ENCODE measurements around the gene FAXDC2. TPM values are rescaled to one million over a fixed set of nuclear protein-coding genes. Genes with fewer than 3 reads are reported as not detected.

The FAXDC2 gene
- total RNA-seq, 2 experiments from 2014 or later, result not detected

GRCh38 chr5:154820383-154820782 lies 30.0 kb downstream of the FAXDC2 start:
- ChIA-PET CTCF (no interaction called here), POLR2A (no interaction called here)
- Mint-ChIP-seq H3K4me3 (no peak overlapping the region), H3K27ac (peak overlapping the region; percentile 21), H3K36me3 (ENCODE audit: low read depth) (peaks cover 51% of the 10 kb centered on the region), H3K9me3 (no peaks in the 10 kb centered on the region), H3K4me1 (peaks cover 28% of the 10 kb centered on the region), H3K27me3 (no peaks in the 10 kb centered on the region)
- no peak for DNase-seq

GRCh38 chr5:154819546-154819945 lies 30.9 kb downstream of the FAXDC2 start:
- no peaks in the 10 kb centered on the region for H3K27me3 Mint-ChIP-seq
- no peak overlapping the region for H3K4me3 Mint-ChIP-seq
- H3K9me3 Mint-ChIP-seq, result no peaks in the 10 kb centered on the region
- H3K27ac Mint-ChIP-seq, result peak overlapping the region; percentile 47
- DNase-seq, result no peak
- ChIA-PET POLR2A (interaction anchor here (1.6 kb wide), 1 partner anchor 10 kb away, joined by 4 read pairs; no protein-coding TSS in a partner anchor), CTCF (interaction anchor here (1.3 to 1.8 kb wide), 2 partner anchors 10 to 52 kb away, joined by 3 to 6 read pairs; no protein-coding TSS in a partner anchor)
- H3K36me3 Mint-ChIP-seq (ENCODE audit: low read depth), result peaks cover 59% of the 10 kb centered on the region
- peaks cover 28% of the 10 kb centered on the region for H3K4me1 Mint-ChIP-seq

- ChIA-PET POLR2A (interaction anchor here (1.6 kb wide), 1 partner anchor 11 kb away, joined by 4 read pairs; no protein-coding TSS in a partner anchor), CTCF (interaction anchor here (1.3 to 1.8 kb wide), 2 partner anchors 11 to 51 kb away, joined by 3 to 6 read pairs; no protein-coding TSS in a partner anchor)
- DNase-seq, result no peak
- Mint-ChIP-seq H3K27me3 (no peaks in the 10 kb centered on the region), H3K4me3 (no peak overlapping the region), H3K36me3 (ENCODE audit: low read depth) (peaks cover 65% of the 10 kb centered on the region), H3K4me1 (peaks cover 34% of the 10 kb centered on the region), H3K9me3 (no peaks in the 10 kb centered on the region), H3K27ac (peak overlapping the region; percentile 47)
Measured at GRCh38 chr5:154818471-154819116, 31.8 kb downstream of the FAXDC2 start.

- H3K36me3 Mint-ChIP-seq (ENCODE audit: low read depth), result peaks cover 63% of the 10 kb centered on the region
- H3K4me1 Mint-ChIP-seq, result peaks cover 42% of the 10 kb centered on the region
- no peaks in the 10 kb centered on the region for H3K27me3 Mint-ChIP-seq
- CTCF ChIA-PET, result interaction anchor here (1.0 kb wide), 1 partner anchor 12 kb away, joined by 3 read pairs; no protein-coding TSS in a partner anchor
- POLR2A ChIA-PET, result no interaction called here
- no peak overlapping the region for H3K27ac Mint-ChIP-seq
- no peak overlapping the region for H3K4me3 Mint-ChIP-seq
- DNase-seq, result no peak
- no peaks in the 10 kb centered on the region for H3K9me3 Mint-ChIP-seq
Measured at GRCh38 chr5:154817815-154818214, 32.6 kb downstream of the FAXDC2 start.

- DNase-seq, result no peak
- Mint-ChIP-seq H3K4me3 (no peak overlapping the region), H3K9me3 (no peaks in the 10 kb centered on the region), H3K36me3 (ENCODE audit: low read depth) (peaks cover 65% of the 10 kb centered on the region), H3K27me3 (no peaks in the 10 kb centered on the region), H3K27ac (no peak overlapping the region), H3K4me1 (peaks cover 48% of the 10 kb centered on the region)
- CTCF ChIA-PET, result interaction anchor here (1.0 kb wide), 1 partner anchor 13 kb away, joined by 3 read pairs; no protein-coding TSS in a partner anchor
- POLR2A ChIA-PET, result interaction anchor here (1.1 kb wide), 1 partner anchor 12 kb away, joined by 3 read pairs; no protein-coding TSS in a partner anchor
Measured at GRCh38 chr5:154816891-154817492, 33.4 kb downstream of the FAXDC2 start.

GRCh38 chr5:154815684-154816247 lies 34.6 kb downstream of the FAXDC2 start:
- H3K9me3 Mint-ChIP-seq, result no peaks in the 10 kb centered on the region
- ChIA-PET POLR2A (no interaction called here), CTCF (no interaction called here)
- no peak overlapping the region for H3K4me3 Mint-ChIP-seq
- H3K27me3 Mint-ChIP-seq, result no peaks in the 10 kb centered on the region
- no peak for DNase-seq
- peaks cover 70% of the 10 kb centered on the region for H3K36me3 Mint-ChIP-seq (ENCODE audit: low read depth)
- peak overlapping the region; percentile 24 for H3K27ac Mint-ChIP-seq
- H3K4me1 Mint-ChIP-seq, result peaks cover 45% of the 10 kb centered on the region

GRCh38 chr5:154815025-154815424 lies 35.4 kb downstream of the FAXDC2 start:
- ChIA-PET CTCF (no interaction called here), POLR2A (no interaction called here)
- Mint-ChIP-seq H3K36me3 (ENCODE audit: low read depth) (peaks cover 67% of the 10 kb centered on the region), H3K9me3 (no peaks in the 10 kb centered on the region), H3K4me3 (no peak overlapping the region), H3K27me3 (no peaks in the 10 kb centered on the region), H3K27ac (peak overlapping the region; percentile 22), H3K4me1 (peaks cover 40% of the 10 kb centered on the region)
- DNase-seq, result no peak

GRCh38 chr5:154813736-154814135 lies 36.7 kb downstream of the FAXDC2 start:
- Mint-ChIP-seq H3K4me1 (peaks cover 31% of the 10 kb centered on the region), H3K27me3 (no peaks in the 10 kb centered on the region), H3K9me3 (no peaks in the 10 kb centered on the region), H3K36me3 (ENCODE audit: low read depth) (peaks cover 65% of the 10 kb centered on the region), H3K4me3 (no peak overlapping the region), H3K27ac (peak overlapping the region; percentile 73)
- ChIA-PET CTCF (interaction anchor here (0.7 kb wide), 1 partner anchor 121 kb away, joined by 3 read pairs; no protein-coding TSS in a partner anchor), POLR2A (interaction anchor here (0.8 to 1.0 kb wide), 2 partner anchors 9 to 45 kb away, joined by 3 to 5 read pairs; partner anchors contain the start of gene CNOT8)
- peak; percentile 53 for DNase-seq

- no peak for DNase-seq
- Mint-ChIP-seq H3K36me3 (ENCODE audit: low read depth) (peaks cover 69% of the 10 kb centered on the region), H3K27me3 (no peaks in the 10 kb centered on the region), H3K4me1 (peaks cover 29% of the 10 kb centered on the region), H3K27ac (peak overlapping the region; percentile 51), H3K4me3 (no peak overlapping the region), H3K9me3 (no peaks in the 10 kb centered on the region)
- ChIA-PET POLR2A (interaction anchor here (1.0 kb wide), 1 partner anchor 9 kb away, joined by 5 read pairs; no protein-coding TSS in a partner anchor), CTCF (no interaction called here)
Measured at GRCh38 chr5:154813158-154813557, 37.2 kb downstream of the FAXDC2 start.

GRCh38 chr5:154811653-154812465 lies 38.5 kb downstream of the FAXDC2 start:
- ChIA-PET CTCF (interaction anchor here (0.8 to 1.2 kb wide), 2 partner anchors 100 to 161 kb away, joined by 3 to 7 read pairs; no protein-coding TSS in a partner anchor), POLR2A (no interaction called here)
- DNase-seq, result peak; percentile 67
- no peak overlapping the region for H3K4me3 Mint-ChIP-seq
- H3K9me3 Mint-ChIP-seq, result no peaks in the 10 kb centered on the region
- H3K27me3 Mint-ChIP-seq, result no peaks in the 10 kb centered on the region
- H3K27ac Mint-ChIP-seq, result peak overlapping the region; percentile 61
- peaks cover 70% of the 10 kb centered on the region for H3K36me3 Mint-ChIP-seq (ENCODE audit: low read depth)
- H3K4me1 Mint-ChIP-seq, result peaks cover 29% of the 10 kb centered on the region

GRCh38 chr5:154811239-154811638 lies 39.2 kb downstream of the FAXDC2 start:
- POLR2A ChIA-PET, result interaction anchor here (0.7 kb wide), 1 partner anchor 157 kb away, joined by 3 read pairs; no protein-coding TSS in a partner anchor
- H3K27ac Mint-ChIP-seq, result no peak overlapping the region
- CTCF ChIA-PET, result interaction anchor here (0.8 to 1.2 kb wide), 3 partner anchors 27 to 161 kb away, joined by 3 to 7 read pairs (median 5); no protein-coding TSS in a partner anchor
- H3K36me3 Mint-ChIP-seq (ENCODE audit: low read depth), result peaks cover 70% of the 10 kb centered on the region
- H3K9me3 Mint-ChIP-seq, result no peaks in the 10 kb centered on the region
- H3K27me3 Mint-ChIP-seq, result no peaks in the 10 kb centered on the region
- DNase-seq, result no peak
- no peak overlapping the region for H3K4me3 Mint-ChIP-seq
- peaks cover 25% of the 10 kb centered on the region for H3K4me1 Mint-ChIP-seq

GRCh38 chr5:154806176-154806575 lies 44.2 kb downstream of the FAXDC2 start:
- Mint-ChIP-seq H3K4me3 (no peak overlapping the region), H3K27me3 (no peaks in the 10 kb centered on the region), H3K9me3 (no peaks in the 10 kb centered on the region), H3K27ac (no peak overlapping the region), H3K36me3 (ENCODE audit: low read depth) (peaks cover 69% of the 10 kb centered on the region), H3K4me1 (peaks cover 1% of the 10 kb centered on the region)
- ChIA-PET POLR2A (no interaction called here), CTCF (no interaction called here)
- DNase-seq, result no peak
